Sigmoid colon (tissue), 4 donors: ENCODE data around the gene LHFPL4.

Experiments used
- CTCF ChIP-seq, 4 experiments: fragments of 450-650 bp in 3 of 4; fragments of 200-600 bp in 1 of 4; IDR thresholded peaks; one replicate each; pipeline ENCODE4 v1.5.1; 2016 to 2019; ENCODE audit warnings: antibody characterized with exemption in 4 of 4, mild to moderate bottlenecking in 3 of 4, moderate library complexity in 2 of 4
- EP300 ChIP-seq, 4 donors: sonication (generic); formaldehyde crosslinking; IDR thresholded peaks; one replicate each; pipeline ENCODE4 v1.6.1; 2017; ENCODE audit warnings: antibody characterized with exemption in 4 of 4
- POLR2AphosphoS5 ChIP-seq, 4 donors: sonication (generic); formaldehyde crosslinking; IDR thresholded peaks; one replicate each; pipeline ENCODE4 v1.6.1; 2017; ENCODE audit warnings: antibody characterized with exemption in 4 of 4

- TF ChIP-seq EP300 (IDR thresholded peaks at IDR 0.05) (no peak), CTCF (IDR thresholded peaks at IDR 0.05) (no peak), POLR2AphosphoS5 (IDR thresholded peaks at IDR 0.05) (no peak)
Measured at GRCh38 chr3:9448643-9449042, 105.0 kb downstream of the LHFPL4 start.
